Stimulated activated CD8-positive, alpha-beta memory T cell treated with anti-CD3 and anti-CD28 coated beads, Interleukin-4, amount 100 ng/mL, for 1 hour (primary cell): ENCODE data around the gene RNF133.

Experiments used
- DNase-seq, 2 donors: peaks; one replicate each; pipeline ENCODE4 v3.0.0-alpha.2; 2020; ENCODE audit warnings: low read depth in 2 of 2, low spot score in 1 of 2

The RNF133 gene

GRCh38 chr7:122699017-122699416, at the start of gene RNF133:
Gene RNF133, minus strand, starts transcription at chr7:122699117. Its CDS starts 199 bp downstream, at chr7:122698918.
- DNase-seq, result no peak

- DNase-seq, result no peak
These were observed 49.3 kb upstream of the RNF133 start for GRCh38 chr7:122748195-122748594.

DNA sequence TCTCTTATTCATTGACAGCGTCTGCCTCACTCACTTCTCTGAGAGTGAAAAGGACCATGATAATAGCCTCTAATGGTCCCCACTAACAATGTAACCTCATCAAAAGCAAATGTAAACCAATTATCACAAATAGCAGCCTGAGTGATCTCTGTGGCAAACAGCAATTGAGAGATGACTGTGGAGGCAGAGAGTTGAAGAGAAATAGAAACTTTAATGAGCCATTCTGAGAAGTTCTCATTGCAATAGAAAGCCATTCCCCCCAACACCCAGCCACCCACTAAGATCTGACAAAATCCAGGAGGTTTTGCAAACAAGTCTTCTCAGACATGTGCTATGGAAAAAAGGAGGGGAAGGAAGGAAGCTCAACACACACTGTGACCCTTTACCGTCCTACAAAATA, 48.0 kb upstream of the RNF133 start:
- no peak for DNase-seq

- DNase-seq, result no peak
These were observed 44.3 kb upstream of the RNF133 start for GRCh38 chr7:122743211-122743610.

- no peak for DNase-seq
These were observed 40.0 kb upstream of the RNF133 start for GRCh38 chr7:122738947-122739346.

DNA sequence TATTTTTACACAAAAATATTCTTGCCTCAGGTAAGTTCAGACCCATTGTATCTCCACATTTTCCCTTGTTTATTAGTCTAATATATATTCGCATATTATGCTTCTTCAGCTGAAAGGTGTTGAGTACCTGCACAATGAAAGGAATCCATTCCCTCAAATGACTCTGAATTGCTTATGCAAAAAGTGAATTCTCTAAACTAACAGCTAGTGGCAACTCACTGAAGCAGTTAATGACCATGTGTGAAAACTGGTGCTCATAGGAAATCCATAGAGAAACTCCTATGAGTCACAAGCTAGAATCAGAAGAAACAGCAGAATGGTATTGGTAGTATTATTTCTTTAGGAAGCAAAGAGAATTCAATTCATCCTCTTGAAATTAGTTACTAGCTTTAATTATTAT, 37.3 kb upstream of the RNF133 start:
- no peak for DNase-seq

DNA sequence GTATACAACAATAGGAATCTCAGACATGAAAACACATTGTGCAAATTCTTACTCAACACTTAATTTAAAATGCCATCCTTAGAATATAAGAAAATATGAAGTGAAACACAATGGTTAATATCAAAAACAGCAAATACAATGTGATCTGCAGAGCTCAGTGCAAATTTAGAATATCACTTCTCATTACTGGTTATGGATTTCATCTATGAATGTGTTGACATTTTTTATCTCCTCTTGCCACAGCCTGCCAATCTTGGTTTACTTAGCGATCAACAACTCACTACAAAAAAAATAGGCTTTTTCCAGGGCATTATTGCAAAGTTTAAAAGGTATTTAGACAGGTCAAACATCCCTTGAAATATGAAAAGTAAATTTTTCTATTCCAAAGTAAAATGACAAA, 28.8 kb upstream of the RNF133 start:
- no peak for DNase-seq

DNA sequence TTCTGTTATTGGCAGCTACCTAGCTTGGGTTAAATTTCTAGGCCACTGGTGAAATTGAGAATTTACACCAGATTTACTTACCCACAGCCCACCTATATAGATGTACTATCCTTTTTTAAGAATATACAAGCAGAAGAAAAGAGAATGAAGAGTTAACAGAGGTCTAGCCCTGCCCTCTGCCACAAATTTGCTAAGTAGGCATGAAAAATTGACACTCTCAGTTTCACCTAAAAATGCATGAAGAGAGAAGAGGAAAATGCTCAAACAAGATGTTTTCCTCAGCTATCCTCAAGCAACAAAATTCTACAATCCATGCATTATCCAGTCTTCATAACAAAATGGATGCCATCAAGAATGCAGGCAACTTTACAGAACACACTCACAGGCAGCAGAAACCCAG, 28.4 kb upstream of the RNF133 start:
- no peak for DNase-seq

GRCh38 chr7:122726881-122727280, 28.0 kb upstream of the RNF133 start:
- no peak for DNase-seq

DNA sequence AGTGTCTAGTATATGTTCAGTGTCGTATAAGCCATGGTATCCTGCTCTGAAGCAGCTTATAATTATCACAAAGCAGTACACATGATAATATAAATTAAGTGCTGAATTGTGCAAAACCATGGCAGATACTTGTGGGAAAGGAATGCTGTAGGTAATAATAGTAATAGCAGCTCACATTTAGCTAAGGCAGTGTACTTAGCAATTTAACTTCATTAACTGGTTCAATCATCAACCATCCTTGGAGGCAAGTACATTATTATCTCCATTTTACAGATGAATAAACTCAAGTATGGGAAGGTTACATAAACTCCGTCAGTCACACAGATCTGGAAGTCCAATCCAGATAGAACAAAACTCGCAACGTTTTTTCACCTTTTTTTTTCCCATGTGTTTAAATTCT, 25.4 kb upstream of the RNF133 start:
- DNase-seq, result no peak

- DNase-seq, result no peak
These were observed 20.2 kb upstream of the RNF133 start for GRCh38 chr7:122719010-122719578.

DNA sequence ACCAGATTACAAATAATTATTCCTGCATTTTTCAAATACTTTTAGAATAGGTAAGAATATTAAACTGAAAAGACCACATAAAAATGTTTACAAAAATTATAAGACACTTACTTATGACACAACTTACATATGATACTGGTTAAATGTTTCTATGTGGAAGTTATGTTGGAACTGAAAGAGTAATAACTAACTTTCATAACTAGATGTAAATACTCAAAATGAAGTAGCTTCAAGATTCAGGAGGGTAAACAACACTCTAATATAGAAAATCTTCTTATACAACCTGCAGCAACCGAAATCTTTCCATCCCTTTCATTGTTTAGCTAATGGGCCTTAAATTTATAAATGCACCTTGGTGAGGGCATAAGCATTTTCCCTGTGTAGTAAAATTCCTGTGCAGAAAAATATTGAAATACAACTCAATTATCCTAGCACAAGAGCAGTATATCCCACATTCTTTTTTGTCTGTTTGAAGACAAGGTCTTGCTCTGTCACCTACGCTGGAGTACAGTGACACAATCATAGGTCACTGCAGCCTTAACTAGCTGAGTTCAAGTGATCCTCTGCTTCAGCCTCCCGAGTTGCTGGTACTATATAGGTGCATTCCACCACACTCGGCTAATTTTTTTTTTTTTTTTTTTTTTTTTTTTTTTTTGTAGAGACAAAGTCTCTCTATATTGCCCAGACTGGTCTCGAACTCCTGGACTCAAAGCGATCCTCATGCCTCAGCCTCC, 18.6 kb upstream of the RNF133 start:
- no peak for DNase-seq

DNA sequence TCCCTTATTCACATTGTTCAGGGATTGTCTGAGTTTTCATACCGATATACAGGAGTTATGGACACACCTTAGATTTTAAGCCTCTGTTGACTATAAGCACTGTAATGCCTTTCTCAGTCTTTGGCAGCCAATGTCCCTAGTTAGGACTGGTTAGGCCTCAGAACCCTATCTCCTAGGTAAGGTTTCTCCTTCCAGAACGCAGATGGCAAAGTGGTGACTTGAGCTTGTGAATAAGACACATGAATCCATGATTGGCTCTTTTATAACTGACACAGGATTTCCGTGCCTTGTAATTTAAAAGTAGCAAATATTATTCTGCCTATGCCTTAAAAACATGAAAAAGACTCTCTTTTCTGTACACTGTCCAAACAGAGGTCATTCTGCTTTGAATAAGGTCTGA, 16.3 kb upstream of the RNF133 start:
- DNase-seq, result no peak

- no peak for DNase-seq
These were observed 12.0 kb upstream of the RNF133 start for GRCh38 chr7:122710916-122711315.

GRCh38 chr7:122709930-122710646, 11.2 kb upstream of the RNF133 start:
- no peak for DNase-seq

- DNase-seq, result no peak
These were observed 7.9 kb upstream of the RNF133 start for GRCh38 chr7:122706836-122707235.

- DNase-seq, result no peak
These were observed 4.1 kb upstream of the RNF133 start, which contains the start of gene RNF148 for GRCh38 chr7:122702872-122703510. Gene RNF148, minus strand, starts transcription at chr7:122702922. Its CDS starts 172 bp downstream, at chr7:122702750.

- DNase-seq, result no peak
These were observed 3.1 kb downstream of the RNF133 start for GRCh38 chr7:122695816-122696215.

- no peak for DNase-seq
These were observed 4.2 kb downstream of the RNF133 start for GRCh38 chr7:122694697-122695096.

DNA sequence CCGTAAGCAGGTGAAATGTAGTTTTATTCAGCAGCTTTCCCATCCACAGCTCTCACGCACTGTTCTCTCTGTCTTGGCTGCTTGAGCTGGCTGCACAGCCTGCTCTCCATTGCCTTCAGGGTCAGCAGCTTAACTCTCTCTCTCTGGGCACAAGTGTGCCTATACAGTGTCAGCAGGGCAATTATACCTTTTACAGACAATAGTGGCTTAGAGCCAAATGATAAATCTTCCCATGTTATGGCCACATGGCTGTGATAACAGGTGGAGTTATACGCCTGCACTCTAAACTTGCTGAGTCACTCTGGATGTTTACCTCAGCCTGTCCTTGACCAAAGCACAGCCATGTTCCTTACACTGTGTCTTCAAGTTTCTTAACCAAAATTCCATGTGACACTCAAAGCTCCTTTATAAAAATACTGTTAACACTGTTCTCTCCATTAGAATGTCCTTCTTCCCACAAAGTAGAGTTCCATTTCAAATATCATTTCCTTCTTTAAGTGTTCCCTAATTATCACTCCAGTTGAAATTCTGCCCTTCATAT, 6.1 kb downstream of the RNF133 start:
- DNase-seq, result no peak

DNA sequence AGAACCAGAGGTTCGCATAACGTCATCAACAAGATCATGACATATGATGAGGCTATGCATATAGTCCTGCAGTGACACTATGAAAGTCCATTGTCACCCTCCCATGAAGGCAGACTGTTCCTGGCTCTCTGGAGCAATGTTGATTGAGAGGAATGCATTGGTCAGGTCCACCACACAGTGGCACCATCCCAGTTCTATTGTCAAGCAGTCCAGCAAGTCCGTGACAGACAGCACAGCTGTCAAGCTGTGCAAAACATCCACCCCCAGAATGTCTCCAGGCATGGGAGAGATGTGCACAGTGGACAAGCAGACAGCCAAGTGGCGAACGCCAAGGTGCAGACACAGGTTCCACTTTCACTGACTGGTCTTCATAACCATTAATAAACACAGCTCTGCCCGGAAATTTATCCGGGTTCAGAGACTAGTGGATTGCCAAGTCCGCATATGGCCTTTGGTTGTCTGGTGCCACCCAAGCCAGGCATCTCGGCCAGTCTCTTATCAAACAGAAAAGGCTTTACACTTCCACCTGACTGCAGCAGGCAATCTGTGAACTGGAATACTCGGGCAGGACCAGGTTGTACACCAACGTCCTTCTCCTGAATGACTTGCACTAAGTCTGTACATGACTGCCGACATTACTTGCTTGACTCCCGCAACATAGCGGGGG, 7.2 kb downstream of the RNF133 start:
- DNase-seq, result no peak
